ENCODE results near the gene ABHD8.
A peak's percentile ranks its signal among the peaks of the same experiment; 100 is the strongest.

ABHD8 gene

GRCh38 chr19:17303167-17303939 lies at the start of gene ABHD8:
ABHD8 (minus strand) TSS chr19:17303425; CDS start chr19:17301616, 1,809 bp downstream.
- peak; percentile 94 for DNase-seq

GRCh38 chr19:17352608-17353280 lies 49.5 kb upstream of the ABHD8 start:
- DNase-seq, result no peak

- DNase-seq, result no peak
Observed at GRCh38 chr19:17351815-17352435, 48.7 kb upstream of the ABHD8 start.

GRCh38 chr19:17348700-17349099 lies 45.5 kb upstream of the ABHD8 start:
- peak; percentile 23 for DNase-seq

GRCh38 chr19:17347877-17348276 lies 44.7 kb upstream of the ABHD8 start:
- no peak for DNase-seq

- no peak for DNase-seq
Observed at GRCh38 chr19:17347361-17347760, 44.1 kb upstream of the ABHD8 start.

GRCh38 chr19:17346109-17346671 lies 43.0 kb upstream of the ABHD8 start:
- peak; percentile 57 for DNase-seq

- no peak for DNase-seq
Observed at GRCh38 chr19:17341845-17342244, 38.6 kb upstream of the ABHD8 start.

- no peak for DNase-seq
Observed at GRCh38 chr19:17341386-17341785, 38.2 kb upstream of the ABHD8 start.

- no peak for DNase-seq
Observed at GRCh38 chr19:17340871-17341357, 37.7 kb upstream of the ABHD8 start.

GRCh38 chr19:17340302-17340870 lies 37.2 kb upstream of the ABHD8 start:
- no peak for DNase-seq

GRCh38 chr19:17339088-17339741 lies 36.0 kb upstream of the ABHD8 start:
- DNase-seq, result no peak

- DNase-seq, result no peak
Observed at GRCh38 chr19:17338433-17339078, 35.3 kb upstream of the ABHD8 start.

GRCh38 chr19:17337675-17338432 lies 34.6 kb upstream of the ABHD8 start:
- DNase-seq, result no peak

- DNase-seq, result peak; percentile 98
Observed at GRCh38 chr19:17336872-17337674, 33.8 kb upstream of the ABHD8 start, which contains the start of gene GTPBP3. GTPBP3 (plus strand) TSS chr19:17337553; CDS start chr19:17337612, 59 bp downstream.

GRCh38 chr19:17335575-17335974 lies 32.4 kb upstream of the ABHD8 start:
- no peak for DNase-seq

- peak; percentile 94 for DNase-seq
Observed at GRCh38 chr19:17334414-17335409, 31.5 kb upstream of the ABHD8 start, which contains the start of gene ANO8. ANO8 (minus strand) TSS chr19:17334855; CDS start chr19:17334670, 185 bp downstream.

GRCh38 chr19:17333611-17334413 lies 30.6 kb upstream of the ABHD8 start:
- DNase-seq, result no peak
